Measurements from ENCODE around the gene FAM110A.
"Not testable (repeated sequence)": the region's sequence is repeated elsewhere in the genome, so short reads cannot be mapped to it uniquely, and the experiment has no call there.

Gene FAM110A

DNA sequence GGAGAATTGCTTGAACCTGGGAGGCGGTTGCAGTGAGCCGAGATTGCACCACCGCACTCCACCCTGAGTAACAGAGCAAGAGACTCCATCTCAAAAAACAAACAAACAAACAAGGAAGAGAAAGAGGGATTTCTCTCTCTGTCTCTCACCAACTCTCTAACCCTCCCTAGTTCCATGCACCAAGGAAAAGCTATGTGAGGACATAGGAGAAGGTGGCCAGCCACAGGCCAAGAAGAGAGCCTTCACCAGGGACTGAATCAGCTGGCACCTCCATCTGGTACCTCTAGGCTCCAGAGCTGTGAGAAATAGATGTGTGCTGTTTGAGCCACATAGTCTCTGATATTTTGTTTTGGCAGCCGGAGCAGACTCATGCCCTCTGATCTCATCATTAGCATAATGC is 9.0 kb upstream of the FAM110A start:
- no peak for DNase-seq

DNA sequence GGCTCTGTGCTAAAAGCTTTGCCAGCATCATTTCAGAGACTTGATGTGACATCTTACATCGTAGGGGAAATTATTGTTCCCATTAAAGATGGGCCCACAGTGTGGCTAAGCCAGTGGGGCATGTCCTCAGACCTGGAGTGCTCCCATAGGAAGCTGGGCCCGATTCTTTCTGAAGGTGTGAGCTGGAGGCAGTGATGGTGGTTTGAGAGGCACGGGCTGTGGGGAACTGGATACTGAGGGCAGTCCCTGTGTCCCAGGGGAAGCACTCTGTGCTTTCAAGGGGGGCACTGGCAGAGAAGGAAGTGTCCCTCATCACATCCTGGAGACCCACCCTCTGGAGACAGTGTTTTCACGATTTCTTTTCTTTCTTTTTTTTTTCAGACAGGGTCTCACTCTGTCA is 8.6 kb upstream of the FAM110A start:
- no peak for DNase-seq

DNA sequence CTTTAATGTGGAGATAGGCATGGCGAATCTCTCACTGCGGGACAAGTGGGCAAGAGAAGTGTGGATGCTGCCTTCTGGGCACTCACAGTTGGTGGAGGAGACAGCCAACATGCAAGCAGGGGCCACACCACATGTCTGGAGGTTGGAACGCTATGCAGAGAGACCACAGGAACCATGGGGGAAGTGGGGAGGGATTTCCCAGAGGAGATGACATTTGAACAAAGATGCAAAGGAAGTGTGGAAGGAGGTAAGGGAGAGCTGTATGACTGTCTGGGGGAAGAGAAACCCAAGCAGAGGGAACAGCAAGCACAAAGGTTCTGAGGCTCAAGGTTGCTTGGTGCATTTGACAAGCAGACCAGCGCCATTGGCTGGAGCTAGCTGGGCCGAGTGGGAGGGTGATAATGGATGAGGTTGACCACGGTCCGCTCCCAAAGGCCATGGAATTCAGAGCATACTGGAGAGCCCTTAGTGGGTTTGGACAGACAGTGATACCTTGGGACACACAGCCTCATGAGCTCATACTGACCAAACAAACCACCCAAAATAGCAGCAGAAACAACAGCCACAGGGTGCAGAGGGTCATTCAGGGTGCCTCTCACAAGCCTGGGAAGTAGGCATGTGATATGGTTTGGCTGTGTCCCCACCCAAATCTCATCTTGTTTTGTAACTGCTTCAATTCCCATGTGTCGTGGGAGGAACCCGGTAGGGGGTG is 7.6 kb upstream of the FAM110A start:
- peak; percentile 19 for DNase-seq

DNA sequence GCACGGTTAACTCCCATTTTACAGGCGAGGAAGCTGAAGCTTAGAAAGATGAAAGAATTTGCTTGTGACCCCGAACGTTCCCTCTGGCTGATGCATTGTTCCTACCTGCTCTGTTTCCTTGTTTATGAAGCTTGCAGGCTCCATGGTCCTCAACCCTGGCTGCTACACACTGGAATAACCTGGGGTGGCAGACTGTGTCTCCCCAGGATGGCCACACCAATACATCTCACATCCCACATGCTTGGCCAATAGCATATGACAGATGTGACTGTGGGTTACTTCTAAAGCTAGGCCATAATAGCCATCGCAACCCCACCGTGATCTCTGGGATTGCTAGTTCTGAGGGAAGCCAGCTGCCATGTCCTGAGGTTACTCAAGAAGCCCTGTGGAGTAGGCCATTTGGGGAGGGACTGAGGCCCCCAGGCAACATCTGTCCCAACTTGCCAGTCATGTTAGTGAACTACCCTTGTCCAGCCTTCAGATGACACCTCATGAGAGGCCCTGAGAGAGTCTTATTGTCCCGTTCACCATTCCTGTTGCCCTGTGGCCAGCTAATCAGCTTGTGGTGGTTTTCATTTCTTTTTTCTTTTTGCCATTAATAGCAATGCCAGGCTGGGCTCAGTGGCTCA is 6.7 kb upstream of the FAM110A start:
- DNase-seq, result no peak

DNA sequence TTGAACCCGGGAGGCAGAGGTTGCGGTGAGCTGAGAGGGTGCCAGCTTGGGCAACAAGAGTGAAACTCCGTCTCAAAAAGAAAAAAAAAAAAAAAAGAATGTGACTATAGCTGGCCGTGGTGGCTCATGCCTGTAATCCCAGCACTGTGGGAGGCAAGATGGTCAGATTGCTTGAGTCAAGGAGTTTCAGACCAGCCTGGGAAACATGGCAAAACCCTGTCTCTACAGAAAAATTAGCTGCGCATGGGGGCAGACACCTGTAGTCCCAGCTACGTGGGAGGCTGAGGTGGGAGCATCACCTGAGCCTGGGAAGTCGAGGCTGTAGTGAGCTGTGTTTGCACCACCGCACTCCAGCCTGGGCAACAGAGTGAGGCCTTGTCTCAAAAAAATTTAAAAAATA is 5.5 kb upstream of the FAM110A start:
- not testable (repeated sequence) for DNase-seq

DNA sequence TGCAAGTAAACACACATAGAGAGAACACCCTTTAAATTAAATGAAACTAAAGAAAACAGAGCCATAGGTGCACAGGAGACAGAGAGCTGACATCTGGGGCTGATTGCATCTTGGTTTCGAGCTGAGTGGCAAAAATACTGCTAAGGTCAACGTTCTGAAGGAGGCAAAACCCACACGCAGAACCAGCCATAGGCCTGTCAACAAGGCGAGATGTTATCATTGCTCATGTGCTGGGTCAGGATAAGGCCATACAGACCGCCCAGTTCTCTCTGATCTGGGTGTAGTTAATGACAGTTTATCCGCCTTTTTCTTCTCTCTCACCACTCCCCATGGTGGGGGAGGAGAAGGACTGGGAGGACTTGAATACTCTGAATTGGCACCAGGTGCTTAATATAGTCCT is 4.5 kb upstream of the FAM110A start:
- DNase-seq, result no peak

DNA sequence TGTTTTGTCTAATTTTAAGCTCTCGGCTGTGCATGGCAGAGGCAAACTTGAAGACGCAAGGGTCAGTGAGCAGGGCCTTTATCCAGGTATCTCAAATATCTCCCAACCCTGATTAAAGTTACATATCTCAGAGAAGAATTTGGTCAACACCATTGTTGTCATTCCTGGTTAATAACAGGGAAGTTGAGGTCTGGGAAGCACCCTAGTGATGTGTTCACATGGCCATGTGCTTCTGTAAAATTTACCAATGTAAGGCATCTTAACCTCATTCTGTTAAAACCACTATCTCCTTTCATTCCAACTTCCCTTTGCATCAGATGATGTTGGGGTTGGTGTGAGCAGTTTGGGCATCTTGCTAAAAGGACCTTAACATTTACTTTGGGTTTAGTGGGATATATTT is 4.0 kb upstream of the FAM110A start:
- peak; percentile 64 for DNase-seq

DNA sequence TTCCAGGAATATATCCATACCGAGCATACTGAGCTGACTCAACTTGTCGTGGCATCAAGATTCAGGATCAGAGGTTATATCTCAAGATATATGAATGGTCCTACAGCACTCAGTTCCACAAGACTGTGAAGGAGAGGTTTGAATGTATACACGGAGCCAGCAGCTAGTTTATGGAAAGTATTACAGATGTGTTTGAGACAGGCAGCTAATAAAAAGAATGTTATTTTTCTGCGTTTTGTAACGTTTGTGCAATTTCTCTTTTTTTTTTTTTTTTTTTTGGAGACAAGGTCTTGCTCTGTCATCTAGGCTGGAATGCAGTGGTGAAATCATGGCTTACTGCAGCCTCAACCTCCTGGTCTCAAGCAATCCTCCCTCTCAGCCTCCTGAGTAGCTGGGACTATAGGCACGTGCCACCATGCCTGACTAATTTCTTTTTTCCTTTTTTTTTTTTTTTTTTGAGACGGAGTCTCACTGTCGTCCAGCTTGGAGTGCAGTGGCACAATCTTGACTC is 3.4 kb upstream of the FAM110A start:
- DNase-seq, result peak; percentile 86

DNA sequence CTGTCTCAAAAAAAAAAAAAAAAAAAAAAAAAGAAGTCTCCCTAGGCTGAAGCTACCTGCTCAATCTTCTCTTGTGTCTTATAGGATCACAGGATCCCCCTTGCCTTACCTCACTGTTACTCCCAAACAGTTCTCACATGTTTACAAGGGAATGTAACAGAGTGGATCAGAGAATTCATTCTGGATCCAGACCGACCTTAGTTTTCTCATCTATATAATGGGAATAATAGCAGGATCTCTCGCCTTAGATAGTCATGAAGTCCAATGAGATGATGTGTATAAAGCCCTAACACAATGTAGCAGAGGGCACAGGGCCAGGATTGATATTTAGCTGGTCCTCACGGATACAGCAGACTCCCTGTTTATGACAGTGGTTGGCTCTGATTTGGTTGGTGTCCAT is 2.3 kb upstream of the FAM110A start:
- no peak for DNase-seq

DNA sequence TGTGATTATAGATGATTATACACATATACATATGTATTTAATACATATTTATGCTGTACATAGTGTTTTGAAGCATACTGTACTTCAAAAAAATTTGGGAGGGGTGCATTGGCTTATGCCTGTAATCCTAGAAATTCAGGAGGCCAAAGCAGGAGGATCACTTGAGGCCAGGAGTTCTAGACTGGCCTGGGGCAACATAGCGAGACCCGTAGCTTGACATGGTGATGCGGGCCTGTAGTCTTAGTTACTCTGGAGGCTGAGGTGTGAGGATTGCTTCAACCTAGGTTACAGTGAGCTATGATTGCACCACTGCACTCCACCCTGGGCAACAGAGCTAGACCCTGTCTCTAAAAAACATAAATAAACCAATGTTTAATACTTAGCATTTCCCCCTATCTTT is 1.6 kb upstream of the FAM110A start:
- no peak for DNase-seq

DNA sequence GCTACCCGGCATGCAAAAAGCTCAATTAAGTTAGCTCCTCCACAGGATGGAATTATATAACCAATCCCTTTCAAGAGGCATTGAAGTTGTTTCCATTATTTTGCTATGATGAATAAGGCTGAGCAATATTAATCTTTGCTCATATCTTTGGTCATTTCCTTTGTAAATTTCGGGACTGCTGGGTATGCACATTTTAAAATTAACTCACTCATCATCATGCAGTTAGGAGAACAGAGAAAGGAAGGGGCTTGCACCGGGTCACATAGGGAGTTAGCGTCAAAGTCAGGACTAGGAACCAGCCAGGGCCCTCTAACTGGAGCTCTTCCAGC is 430 bp upstream of the FAM110A start:
- DNase-seq, result no peak

DNA sequence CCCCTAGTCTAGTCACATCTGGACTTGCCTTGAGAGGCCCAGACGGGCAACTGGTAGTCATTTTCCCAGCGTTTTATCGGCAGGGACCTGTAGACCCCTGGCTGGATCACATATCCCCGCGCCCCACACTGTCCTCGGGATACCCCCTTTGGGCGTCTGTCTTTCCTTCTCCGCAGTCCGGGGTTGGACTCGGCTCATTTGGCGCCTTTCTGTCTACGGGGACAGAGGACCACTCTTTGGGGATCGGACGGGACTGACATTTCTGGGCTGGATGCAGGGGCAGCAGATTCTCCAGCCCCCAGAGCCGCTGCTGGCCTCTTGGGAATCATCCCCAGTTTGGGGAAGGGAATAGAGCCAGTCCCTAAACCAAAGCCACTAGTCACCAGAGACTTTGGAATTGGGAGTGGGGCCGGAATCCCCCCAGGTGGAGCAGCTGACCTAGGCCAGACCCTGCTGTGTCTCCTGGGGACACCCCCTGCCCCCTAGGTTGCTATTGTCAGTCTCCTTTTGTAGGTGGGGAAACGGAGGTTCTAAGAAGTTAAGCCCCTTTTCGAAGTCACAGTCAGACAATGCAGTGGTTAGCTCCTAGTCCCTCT is 734 bp downstream of the FAM110A start:
- DNase-seq, result no peak

DNA sequence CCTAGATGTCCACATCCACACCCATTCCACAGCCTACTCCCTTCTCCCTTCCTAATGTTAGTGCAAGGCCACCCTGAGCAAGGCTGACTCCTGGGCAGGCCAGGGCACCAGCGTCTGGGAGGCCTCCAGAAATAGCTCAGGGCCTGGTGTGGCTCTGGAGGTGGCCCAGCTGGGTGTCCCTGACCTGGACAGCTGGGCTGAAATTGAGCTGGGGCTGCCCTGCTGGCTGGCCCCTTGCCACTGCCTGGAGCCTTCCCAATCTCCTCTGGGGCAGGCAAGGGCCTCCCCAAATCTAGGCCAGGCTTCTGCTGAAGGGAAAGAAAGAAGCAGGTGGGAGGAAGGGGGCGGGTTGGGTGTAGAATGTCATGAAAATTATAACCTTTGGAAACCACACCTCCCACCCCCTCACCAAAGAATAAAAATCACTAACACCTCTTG is 2.1 kb downstream of the FAM110A start:
- DNase-seq, result no peak

DNA sequence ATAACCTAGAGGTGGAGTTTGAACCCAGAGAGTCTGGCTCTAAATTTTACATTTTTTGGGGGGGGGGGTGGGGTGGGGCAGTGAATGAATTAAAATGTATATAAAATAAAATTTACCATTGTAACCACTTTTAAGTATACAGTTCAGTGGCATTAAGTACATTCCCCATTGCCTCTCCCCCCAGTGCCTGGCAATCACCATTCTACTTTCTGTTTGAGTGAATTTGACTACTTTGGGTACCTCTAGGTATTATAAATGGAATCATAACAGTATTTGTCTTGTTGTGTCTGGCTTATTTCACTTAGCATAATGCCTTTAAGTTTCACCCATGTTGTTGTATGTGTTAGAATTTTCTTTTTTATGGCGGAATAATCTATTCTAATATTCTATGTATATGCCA is 2.7 kb downstream of the FAM110A start:
- no peak for DNase-seq

DNA sequence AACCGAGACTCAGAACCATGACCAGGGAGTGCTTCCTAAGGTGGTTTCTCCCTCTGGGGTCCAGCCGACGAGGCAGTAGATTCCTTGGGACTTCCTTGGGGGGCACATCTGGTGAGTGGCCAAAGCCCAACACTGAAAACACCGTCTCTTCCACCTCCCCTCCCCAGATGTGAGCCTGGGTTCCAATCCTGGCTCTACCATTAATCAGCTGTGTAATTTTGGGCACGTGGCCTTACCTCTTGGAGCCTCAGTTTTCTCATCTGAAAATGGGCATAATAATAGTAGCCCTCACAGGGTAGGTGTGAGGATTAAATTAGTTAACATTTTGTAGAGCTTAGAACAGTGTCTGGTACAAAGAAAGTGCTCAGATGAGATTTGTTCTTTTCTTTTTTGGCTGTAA is 5.5 kb downstream of the FAM110A start:
- no peak for DNase-seq

DNA sequence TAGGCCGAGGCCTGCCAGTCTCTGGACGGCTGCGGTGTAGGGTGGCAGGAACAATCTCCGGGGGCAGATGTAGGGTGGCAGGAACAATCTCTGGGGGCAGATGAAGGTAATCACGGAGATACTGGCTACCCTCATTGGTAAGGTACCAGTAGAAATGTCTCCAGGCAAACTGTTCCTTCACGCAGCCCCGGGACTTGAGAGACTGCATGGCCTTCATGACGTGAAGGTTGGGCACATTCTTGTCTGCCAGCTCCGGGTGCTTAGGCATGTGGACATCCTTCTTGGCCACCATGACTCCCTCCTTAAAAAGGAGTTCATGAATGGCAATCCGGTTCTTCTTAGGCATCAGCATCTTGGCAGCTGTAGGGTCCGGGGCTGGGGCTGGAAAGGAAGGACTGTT is 6.1 kb downstream of the FAM110A start:
- DNase-seq, result no peak

DNA sequence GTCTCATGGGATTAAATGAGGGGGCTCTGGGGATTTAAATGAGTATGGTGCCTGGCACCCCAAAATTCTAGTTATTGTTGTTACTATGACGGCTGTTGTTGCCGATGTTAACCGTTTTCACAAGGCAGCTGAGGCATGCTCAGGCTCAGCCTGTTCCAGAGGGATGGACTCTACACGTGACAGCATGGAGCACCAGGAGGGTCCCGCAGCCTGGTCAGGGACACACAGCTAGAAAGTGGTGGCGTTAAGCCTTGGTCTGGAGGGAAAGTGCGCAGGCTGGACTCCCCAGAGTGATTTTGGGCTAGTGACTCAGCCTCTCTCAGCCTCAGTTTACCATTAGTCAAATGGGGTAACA is 7.0 kb downstream of the FAM110A start:
- DNase-seq, result no peak

DNA sequence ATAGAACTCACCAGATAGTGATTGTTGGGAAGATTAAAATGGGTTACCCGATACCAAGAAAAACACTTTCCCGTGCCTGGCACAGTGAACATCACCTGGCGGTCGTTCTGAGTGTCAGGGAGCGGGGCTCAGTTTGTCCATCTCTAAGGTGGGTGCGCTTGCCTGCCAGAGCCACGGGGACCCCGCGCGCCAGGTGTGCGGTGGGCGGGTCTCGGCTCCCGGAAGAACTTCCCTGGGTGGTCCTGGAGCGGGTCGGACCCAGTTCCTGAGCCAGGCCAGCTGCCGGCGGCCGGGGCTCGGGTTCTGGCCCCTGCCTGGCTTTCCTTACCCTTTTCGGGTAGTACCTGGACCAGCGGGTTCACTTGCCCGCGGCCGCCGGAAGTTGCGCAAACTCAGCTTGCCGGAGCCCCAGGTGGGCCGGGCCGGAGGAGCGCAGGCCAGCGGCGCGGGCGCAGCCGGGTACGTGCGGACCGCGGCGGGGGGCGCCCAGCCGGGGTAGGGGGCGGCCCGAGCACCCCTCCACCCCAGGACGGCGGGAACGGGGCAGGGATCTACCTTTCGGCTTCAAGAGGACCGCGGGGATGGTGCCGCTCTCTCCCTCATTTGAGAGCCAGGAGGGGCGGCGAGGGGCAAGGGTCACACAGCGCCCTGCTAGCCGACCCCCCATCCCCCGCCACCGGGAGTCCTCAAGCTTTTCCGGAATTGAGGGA is 7.5 kb downstream of the FAM110A start:
- no peak for DNase-seq

DNA sequence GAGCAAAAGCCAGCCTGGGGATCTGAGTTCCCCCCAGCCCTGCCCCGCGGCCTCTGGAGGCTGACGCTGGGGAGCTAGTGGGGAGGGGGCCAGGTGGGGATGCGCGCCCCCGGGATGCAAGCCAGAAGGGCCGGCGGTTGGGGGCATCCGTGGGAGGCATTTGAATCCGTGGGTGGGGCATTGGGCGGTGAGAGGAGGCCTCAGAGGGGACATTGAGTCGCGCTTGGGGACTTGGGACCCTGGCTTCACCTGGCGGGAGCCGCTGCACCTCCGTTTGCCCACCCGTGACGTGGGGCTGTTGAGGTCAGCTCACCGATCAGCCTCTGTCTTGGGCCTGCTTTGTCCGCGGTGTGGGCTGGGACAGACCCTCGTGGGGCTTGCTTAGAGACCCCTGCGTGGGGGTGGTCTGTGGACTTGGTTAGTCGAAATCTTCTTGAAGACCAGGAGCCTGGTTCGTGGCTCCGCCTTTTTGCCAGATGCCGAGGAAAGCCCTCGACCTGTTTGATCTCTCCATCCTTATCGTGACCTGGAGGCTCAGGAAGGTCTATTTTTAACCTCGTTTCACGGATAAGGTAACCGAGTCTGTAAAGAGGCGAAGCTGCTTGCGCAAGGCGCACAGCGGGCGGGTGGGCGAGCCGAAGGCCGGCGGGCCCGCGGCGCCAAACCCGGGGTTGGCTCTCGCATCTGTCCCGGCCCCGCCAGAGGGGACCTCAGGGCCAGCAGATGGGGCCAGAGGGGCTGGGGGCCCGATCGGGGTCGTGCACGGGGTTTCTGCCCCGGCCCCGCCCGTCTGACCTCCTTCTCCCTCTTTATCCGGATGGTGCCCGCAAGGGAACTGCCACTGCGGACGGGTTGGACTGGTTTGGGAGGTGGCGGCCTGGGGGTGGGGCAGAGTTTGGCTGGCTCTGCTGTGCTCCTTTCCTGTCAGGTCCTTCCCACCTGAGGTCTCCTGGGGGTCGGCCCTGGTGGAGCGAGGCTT is 8.3 kb downstream of the FAM110A start:
- DNase-seq, result no peak

DNA sequence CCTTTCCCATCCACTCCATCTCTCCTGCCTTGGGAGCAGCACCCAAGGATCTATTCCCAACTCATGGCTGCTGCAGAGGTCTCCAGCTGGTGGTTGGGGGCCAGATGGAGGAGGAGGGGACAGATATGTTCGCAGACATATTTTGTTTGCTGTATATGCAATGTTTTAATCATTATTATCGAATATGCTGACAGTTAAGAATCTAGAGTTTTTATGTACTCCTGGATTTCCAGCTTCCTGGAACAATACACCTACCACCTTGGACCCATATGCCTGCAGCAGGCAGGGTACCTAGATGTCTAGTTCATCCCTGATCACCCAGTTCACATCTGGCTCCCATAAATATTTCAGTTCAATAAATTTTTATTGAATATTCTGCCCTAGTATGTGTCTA is 9.0 kb downstream of the FAM110A start:
- DNase-seq, result no peak

DNA sequence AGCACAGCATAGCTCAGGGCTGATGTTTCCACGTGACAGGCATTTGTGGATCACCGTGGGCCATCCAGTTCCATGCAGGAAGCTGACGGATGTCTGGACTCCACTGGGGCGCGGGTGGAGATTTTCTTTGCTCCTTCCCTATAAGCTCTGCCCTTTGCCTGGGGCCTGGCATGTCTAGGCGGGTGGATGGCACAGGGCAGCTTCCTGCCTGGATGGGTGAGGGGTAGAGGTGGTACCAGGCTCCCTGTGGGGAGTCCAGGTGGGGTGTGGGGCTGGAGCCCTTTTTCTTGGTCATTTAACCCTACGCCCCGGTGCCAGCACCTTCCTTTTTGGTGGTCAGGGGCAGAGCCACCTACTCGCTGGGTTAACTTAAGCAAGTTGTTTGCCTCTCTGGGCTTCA is 10.4 kb downstream of the FAM110A start:
- no peak for DNase-seq

DNA sequence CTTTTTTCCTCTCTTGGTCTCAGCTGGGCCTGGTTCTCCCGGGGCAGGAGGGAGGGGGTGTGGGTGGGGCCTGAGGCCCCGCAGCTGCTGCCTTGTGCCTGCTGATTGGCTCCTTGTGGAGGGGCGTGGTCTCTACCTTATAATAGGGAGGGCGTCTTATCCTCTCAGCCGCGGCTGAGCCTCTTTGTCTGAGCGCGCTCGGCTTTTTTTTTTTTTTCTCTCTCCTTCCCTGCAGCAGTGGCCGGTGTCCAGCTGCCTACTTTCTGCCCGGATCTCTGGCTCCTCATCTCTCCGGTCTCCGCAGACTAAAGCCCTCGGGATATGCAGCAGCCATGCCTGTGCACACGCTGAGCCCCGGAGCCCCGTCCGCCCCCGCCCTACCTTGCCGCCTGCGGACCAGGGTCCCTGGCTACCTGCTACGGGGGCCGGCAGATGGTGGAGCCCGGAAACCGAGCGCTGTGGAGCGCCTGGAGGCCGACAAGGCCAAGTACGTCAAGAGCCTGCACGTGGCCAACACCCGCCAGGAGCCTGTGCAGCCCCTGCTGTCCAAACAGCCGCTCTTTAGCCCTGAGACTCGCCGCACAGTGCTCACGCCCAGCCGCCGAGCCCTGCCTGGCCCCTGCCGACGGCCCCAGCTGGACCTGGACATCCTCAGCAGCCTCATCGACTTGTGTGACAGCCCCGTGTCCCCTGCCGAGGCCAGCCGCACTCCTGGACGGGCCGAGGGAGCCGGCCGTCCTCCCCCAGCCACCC is 11.1 kb downstream of the FAM110A start:
- peak; percentile 89 for DNase-seq
